ENCODE results near the gene COX20.

GRCh38 chr1:244862699-244863490 lies 27.4 kb downstream of the COX20 start:
- TF ChIP-seq EP300 (IDR thresholded peaks at IDR 0.05; ENCODE audit: borderline replicate concordance in 1 of 2, low read depth in 1 of 2, low read length in 1 of 2), result peak; percentile 26 to 50; a peak in 1 of 4 replicates
- no peak for TF ChIP-seq CTCF (IDR thresholded peaks at IDR 0.05)
- TF ChIP-seq PBX3 (IDR thresholded peaks at IDR 0.05), result no peak; the same call in 1 of the 2 replicates
- no peak for TF ChIP-seq FOXM1 (IDR thresholded peaks at IDR 0.05; ENCODE audit: low read depth)
